PC-3 (cell line): ENCODE results near the gene ZNF138.

ENCODE experiments used
- CTCF ChIP-seq: fragments of 300-600 bp; sonication (generic); conservative IDR thresholded peaks from 2 replicates; pipeline ENCODE4 v1.5.1; 2017; ENCODE audit warnings: antibody characterized with exemption, low read depth, mild to moderate bottlenecking, low read length
- EZH2 ChIP-seq: fragments of 300-600 bp; sonication (generic); IDR thresholded peaks from one replicate; pipeline ENCODE4 v1.6.1; 2017; ENCODE audit warnings: antibody characterized with exemption, mild to moderate bottlenecking, low read length; ENCODE audit not compliant: unreplicated experiment
- EZH2phosphoT487 ChIP-seq: fragments of 300-600 bp; sonication (generic); IDR thresholded peaks from 2 replicates; pipeline ENCODE4 v1.6.1; 2018; ENCODE audit warnings: mild to moderate bottlenecking, antibody characterized with exemption, low read length, borderline replicate concordance

- TF ChIP-seq CTCF (no peak), EZH2 (no peak), EZH2phosphoT487 (no peak)
These were observed 88.3 kb downstream of the ZNF138 start for GRCh38 chr7:64882341-64883112.
